ENCODE results near the gene HMGXB3. TPM values are rescaled to one million over a fixed set of nuclear protein-coding genes. Genes with fewer than 3 reads are reported as not detected.
"Not testable (repeated sequence)": the region's sequence is repeated elsewhere in the genome, so short reads cannot be mapped to it uniquely, and the experiment has no call there.

Gene HMGXB3
- total RNA-seq, 4 donors from 2014 or later, result 35.5 to 70.2 (median 41.1) TPM

- H3K9me3 ChIP-seq, result no peaks in the 10 kb centered on the region
- TF ChIP-seq POLR2A (IDR thresholded peaks at IDR 0.05) (no peak), CTCF (IDR thresholded peaks at IDR 0.05) (no peak)
- peaks cover 83 to 90% of the 10 kb centered on the region in 2 donors for H3K36me3 ChIP-seq
- WGBS, 2 donors, result 84 to 89% methylated on average over 7 of the region's 7 CpGs
- H3K4me3 ChIP-seq (replicated peaks in 1 of 3), result no peak overlapping the region
- DNase-seq, result no peak
- intact Hi-C loops (cut with DNase I), result no loop called here
- H3K27ac ChIP-seq, result no peak overlapping the region
- H3K4me1 ChIP-seq, result no peaks in the 10 kb centered on the region
- H3K27me3 ChIP-seq, result no peaks in the 10 kb centered on the region
Measured at GRCh38 chr5:150044712-150045111, 44.2 kb downstream of the HMGXB3 start.

GRCh38 chr5:150045549-150045948 is 45.0 kb downstream of the HMGXB3 start:
- no peak for DNase-seq
- intact Hi-C loops (cut with DNase I), result no loop called here
- Histone ChIP-seq H3K9me3 (no peaks in the 10 kb centered on the region), H3K27ac (no peak overlapping the region), H3K27me3 (no peaks in the 10 kb centered on the region), H3K4me1 (no peaks in the 10 kb centered on the region), H3K36me3 (peaks cover 87 to 91% of the 10 kb centered on the region in 2 donors), H3K4me3 (replicated peaks in 1 of 3) (no peak overlapping the region)
- TF ChIP-seq CTCF (IDR thresholded peaks at IDR 0.05) (no peak), POLR2A (IDR thresholded peaks at IDR 0.05) (no peak)
- WGBS, 2 donors, result 92 to 97% methylated on average over 6 of the region's 6 CpGs

- no peak overlapping the region for H3K4me3 ChIP-seq (replicated peaks in 1 of 3)
- 96 to 98% methylated on average over 6 of the region's 6 CpGs for WGBS, 2 donors
- no peaks in the 10 kb centered on the region for H3K9me3 ChIP-seq
- TF ChIP-seq POLR2A (IDR thresholded peaks at IDR 0.05), result no peak
- TF ChIP-seq CTCF (IDR thresholded peaks at IDR 0.05), result no peak
- intact Hi-C loops (cut with DNase I), result no loop called here
- DNase-seq, result no peak
- H3K4me1 ChIP-seq, result no peaks in the 10 kb centered on the region
- H3K27ac ChIP-seq, result no peak overlapping the region
- peaks cover 87 to 91% of the 10 kb centered on the region in 2 donors for H3K36me3 ChIP-seq
- H3K27me3 ChIP-seq, result no peaks in the 10 kb centered on the region
Measured at GRCh38 chr5:150046031-150046430, 45.5 kb downstream of the HMGXB3 start.

GRCh38 chr5:150050172-150050811 is 49.8 kb downstream of the HMGXB3 start:
- H3K9me3 ChIP-seq; H3K4me1 ChIP-seq; H3K4me3 ChIP-seq (replicated peaks in 1 of 3); intact Hi-C loops (cut with DNase I); DNase-seq; H3K27ac ChIP-seq; H3K27me3 ChIP-seq: not testable (repeated sequence)
- peaks cover 91 to 92% of the 10 kb centered on the region in 2 donors for H3K36me3 ChIP-seq
- 95 to 98% methylated on average over 13 of the region's 14 CpGs for WGBS, 2 donors

- H3K27ac ChIP-seq, result no peak overlapping the region
- peaks cover 80% of the 10 kb centered on the region in 2 donors for H3K36me3 ChIP-seq
- 86 to 96% methylated on average over 18 of the region's 18 CpGs for WGBS, 2 donors
- no peaks in the 10 kb centered on the region for H3K27me3 ChIP-seq
- intact Hi-C loops (cut with DNase I), result no loop called here
- no peak for TF ChIP-seq CTCF (IDR thresholded peaks at IDR 0.05)
- H3K4me3 ChIP-seq (replicated peaks in 1 of 3), result no peak overlapping the region
- H3K4me1 ChIP-seq, result no peaks in the 10 kb centered on the region
- no peak for DNase-seq
- no peaks in the 10 kb centered on the region for H3K9me3 ChIP-seq
Measured at GRCh38 chr5:150051657-150052195, 51.2 kb downstream of the HMGXB3 start.

All from thyroid gland (tissue), 4 donors.